Adrenal gland (tissue), 5 donors: Measurements from ENCODE around the gene SNX8.

ENCODE experiments used
- CTCF ChIP-seq, 6 experiments: fragments of 450-650 bp in 4 of 6; fragments of 200-600 bp in 2 of 6; sonication (generic) in 1 of 6; IDR thresholded peaks; 1 replicate in 5 of 6; 2 replicates in 1 of 6; pipeline versions ENCODE4 v1.5.1 to v1.8.0; 2016 to 2021; ENCODE audit warnings: antibody characterized with exemption in 6 of 6, mild to moderate bottlenecking in 2 of 6, moderate library complexity in 1 of 6
- POLR2A ChIP-seq, 2 donors: fragments of 450-650 bp; IDR thresholded peaks; one replicate each; pipeline ENCODE4 v1.6.1; 2017; ENCODE audit warnings: antibody characterized with exemption in 2 of 2, mild to moderate bottlenecking in 2 of 2, moderate library complexity in 1 of 2
- donor health status: DM: no; HTN: no; CAD: no.

- TF ChIP-seq CTCF (IDR thresholded peaks at IDR 0.05), result no peak
- no peak for TF ChIP-seq POLR2A (IDR thresholded peaks at IDR 0.05)
Observed at GRCh38 chr7:2209961-2210323, 104.3 kb downstream of the SNX8 start.
